H1 (cell line): ENCODE data around the gene CPNE4. TPM values are rescaled to one million over a fixed set of nuclear protein-coding genes. Genes with fewer than 3 reads are reported as not detected.

ENCODE experiments used
- CTCF ChIA-PET: fragments of 300-600 bp; sonication (Branson Sonifier 250); formaldehyde crosslinking; loops from one replicate; lab custom pipeline; 2021; ENCODE audit not compliant: partially characterized antibody; lab: Charles Lee
- POLR2A ChIA-PET: fragments of 300-600 bp; sonication (Branson Sonifier 250); formaldehyde crosslinking; loops from one replicate; lab custom pipeline; 2021; ENCODE audit warnings: inconsistent platforms; ENCODE audit not compliant: partially characterized antibody; lab: Charles Lee
- DNase-seq, 2 experiments: peaks; one replicate each; pipeline versions ENCODE4 v3.0.0 to v3.0.0-alpha.2; 2010 to 2022; ENCODE audit warnings: low spot score in 2 of 2, low read depth in 1 of 2, mixed read lengths in 1 of 2
- FAIRE-seq: peaks from 2 replicates; lab custom pipeline; 2011; peaks lifted over from hg19 to GRCh38; lab: Jason Lieb, UNC
- H2AFZ ChIP-seq: 2 replicates; pipeline ENCODE4 v1.8.1; 2012; ENCODE audit warnings: low read length, inconsistent platforms
- H2AK5ac ChIP-seq: 2 replicates; pipeline ENCODE4 v1.6.1; 2013; ENCODE audit warnings: low read depth, low read length
- H2BK120ac ChIP-seq: replicated peaks from 2 replicates; pipeline ENCODE3; 2013; ENCODE audit warnings: low read depth, low read length, inconsistent platforms
- H2BK12ac ChIP-seq: 2 replicates; pipeline ENCODE4 v1.6.1; 2013; ENCODE audit warnings: low read depth, low read length
- H2BK15ac ChIP-seq: 2 replicates; pipeline ENCODE4 v1.6.1; 2013; ENCODE audit warnings: low read length
- H2BK20ac ChIP-seq: 2 replicates; pipeline ENCODE4 v1.6.1; 2013; ENCODE audit warnings: low read length
- H2BK5ac ChIP-seq: 2 replicates; pipeline ENCODE4 v1.6.1; 2013; ENCODE audit warnings: low read depth, low read length
- H3K14ac ChIP-seq: 2 replicates; pipeline ENCODE4 v1.6.1; 2013; ENCODE audit warnings: inconsistent platforms; ENCODE audit not compliant: insufficient read length
- H3K18ac ChIP-seq: 2 replicates; pipeline ENCODE4 v1.6.1; 2013; ENCODE audit warnings: low read length; ENCODE audit errors: extremely low read depth
- H3K23ac ChIP-seq: 2 replicates; pipeline ENCODE4 v1.6.1; 2013; ENCODE audit warnings: inconsistent platforms; ENCODE audit not compliant: insufficient read length
- H3K23me2 ChIP-seq: 2 replicates; pipeline ENCODE4 v1.6.1; 2013; ENCODE audit warnings: low read depth, low read length
- H3K27ac ChIP-seq: 2 replicates; pipeline ENCODE4 v1.6.1; 2011; ENCODE audit warnings: low read depth, low read length, inconsistent platforms
- H3K27me3 ChIP-seq, 4 experiments: replicated peaks in 1 of 4; 1 replicate in 1 of 4; 2 replicates in 3 of 4; pipeline versions ENCODE4 v1.6.1 to v1.8.1; 2011 to 2013; ENCODE audit warnings: low read length in 3 of 4, mild to moderate bottlenecking in 3 of 4, inconsistent platforms in 2 of 4, mixed read lengths in 2 of 4, moderate library complexity in 1 of 4; ENCODE audit not compliant: control insufficient read depth in 3 of 4, insufficient read depth in 3 of 4; ENCODE audit errors: extremely low read depth in 1 of 4
- H3K36me3 ChIP-seq, 4 experiments: 2 replicates each; pipeline versions ENCODE4 v1.6.1 to v1.8.1; 2011 to 2013; ENCODE audit warnings: mild to moderate bottlenecking in 4 of 4, low read length in 3 of 4, moderate library complexity in 2 of 4, control low read depth in 1 of 4, inconsistent platforms in 1 of 4; ENCODE audit not compliant: insufficient read depth in 4 of 4, control insufficient read depth in 2 of 4
- H3K4ac ChIP-seq: replicated peaks from 2 replicates; pipeline ENCODE3; 2013; ENCODE audit warnings: low read length, low read depth, mixed read lengths, inconsistent platforms; ENCODE audit not compliant: insufficient read length
- H3K4me1 ChIP-seq, 4 experiments: replicated peaks in 1 of 4; 1 replicate in 1 of 4; 2 replicates in 3 of 4; pipeline versions ENCODE4 v1.6.1 to v1.8.1; 2011 to 2013; ENCODE audit warnings: low read length in 3 of 4, inconsistent platforms in 2 of 4, mixed read lengths in 1 of 4; ENCODE audit not compliant: insufficient read depth in 4 of 4, control insufficient read depth in 3 of 4
- H3K4me2 ChIP-seq, 2 experiments: 2 replicates each; pipeline versions ENCODE4 v1.6.1 to v1.8.1; 2011 to 2013; ENCODE audit warnings: low read depth in 2 of 2, low read length in 2 of 2, control low read depth in 1 of 2, inconsistent platforms in 1 of 2, mild to moderate bottlenecking in 1 of 2; ENCODE audit not compliant: insufficient read depth in 1 of 2
- H3K4me3 ChIP-seq, 4 experiments: fragments of 200-600, 300-600 bp in 1 of 4; sonication (generic), shearing (Covaris generic), sonication (Bioruptor Twin) in 1 of 4; 2 replicates each; pipeline versions ENCODE4 v1.5.1 to v1.8.1; 2011 to 2016; ENCODE audit warnings: low read length in 4 of 4, low read depth in 3 of 4, control low read depth in 2 of 4, inconsistent platforms in 2 of 4, mild to moderate bottlenecking in 2 of 4, mixed read lengths in 1 of 4, moderate library complexity in 1 of 4; ENCODE audit not compliant: insufficient read depth in 2 of 4; ENCODE audit errors: extremely low read depth in 1 of 4
- H3K56ac ChIP-seq: replicated peaks from 2 replicates; pipeline ENCODE3; 2013; ENCODE audit warnings: low read depth, mild to moderate bottlenecking, mixed read lengths, low read length, inconsistent platforms; ENCODE audit not compliant: insufficient read length
- H3K79me1 ChIP-seq: 2 replicates; pipeline ENCODE4 v1.6.1; 2013; ENCODE audit warnings: low read depth, low read length, control low read depth
- H3K79me2 ChIP-seq, 2 experiments: 2 replicates each; pipeline versions ENCODE4 v1.6.1 to v1.8.1; 2012 to 2013; ENCODE audit warnings: low read length in 2 of 2, mild to moderate bottlenecking in 2 of 2, inconsistent platforms in 1 of 2; ENCODE audit not compliant: insufficient read depth in 2 of 2, control insufficient read depth in 1 of 2
- H3K9ac ChIP-seq, 4 experiments: replicated peaks in 1 of 4; 1 replicate in 1 of 4; 2 replicates in 3 of 4; pipeline versions ENCODE4 v1.6.1 to v1.8.1; 2011 to 2013; ENCODE audit warnings: low read depth in 3 of 4, low read length in 3 of 4, control low read depth in 2 of 4, mild to moderate bottlenecking in 2 of 4, moderate library complexity in 2 of 4, inconsistent platforms in 1 of 4; ENCODE audit errors: extremely low read depth in 1 of 4
- H3K9me3 ChIP-seq, 2 experiments: 2 replicates each; pipeline versions ENCODE4 v1.6.1 to v1.8.1; 2012 to 2013; ENCODE audit warnings: mild to moderate bottlenecking in 2 of 2, moderate library complexity in 2 of 2, control low read depth in 1 of 2, inconsistent platforms in 1 of 2, low read depth in 1 of 2, low read length in 1 of 2, mixed read lengths in 1 of 2; ENCODE audit not compliant: insufficient read depth in 2 of 2
- H4K20me1 ChIP-seq, 2 experiments: replicated peaks in 1 of 2; 2 replicates each; pipeline versions ENCODE3 to v1.8.1; 2011 to 2013; ENCODE audit warnings: inconsistent platforms in 2 of 2, low read length in 2 of 2, mild to moderate bottlenecking in 1 of 2; ENCODE audit not compliant: insufficient read depth in 2 of 2, control insufficient read depth in 1 of 2
- H4K5ac ChIP-seq: 2 replicates; pipeline ENCODE4 v1.6.1; 2013; ENCODE audit warnings: low read length, low read depth, mixed read lengths, inconsistent platforms; ENCODE audit not compliant: insufficient read length
- H4K8ac ChIP-seq: 2 replicates; pipeline ENCODE4 v1.8.0; 2013; ENCODE audit warnings: mild to moderate bottlenecking, moderate library complexity, low read length, inconsistent platforms; ENCODE audit not compliant: insufficient read depth; ENCODE audit errors: extremely low read depth
- H4K91ac ChIP-seq: replicated peaks from 2 replicates; pipeline ENCODE3; 2013; ENCODE audit warnings: low read length, mixed read lengths, inconsistent platforms; ENCODE audit not compliant: insufficient read length
- BACH1 ChIP-seq: IDR thresholded peaks from 2 replicates; pipeline ENCODE4 v1.6.1; 2012; ENCODE audit warnings: low read length, improper control_type of control experiment
- HDAC2 ChIP-seq, 2 experiments: fragments of 300-600 bp in 1 of 2; sonication (generic) in 1 of 2; IDR thresholded peaks; 2 replicates each; pipeline ENCODE4 v1.6.1; 2011 to 2012; ENCODE audit warnings: low read depth in 2 of 2, low read length in 2 of 2, mild to moderate bottlenecking in 2 of 2, moderate library complexity in 2 of 2, borderline replicate concordance in 1 of 2, inconsistent platforms in 1 of 2
- WGBS, 2 experiments: shearing (Covaris generic) in 1 of 2; methylation state at CpG; one replicate each; pipeline versions ENCODE4 v1.1.6 to v1.1.7; 2013 to 2015; ENCODE audit warnings: low lambda C conversion rate in 2 of 2, mixed read lengths in 2 of 2, inconsistent platforms in 1 of 2, low coverage in 1 of 2, missing lambda C conversion rate in 1 of 2; ENCODE audit not compliant: insufficient replicate concordance in 2 of 2, insufficient coverage in 1 of 2, insufficient read length in 1 of 2; ENCODE audit errors: extremely low coverage in 1 of 2, missing lambda C conversion rate in 1 of 2; 5-methylcytosine and 5-hydroxymethylcytosine counted together
- polyA plus RNA-seq, 7 experiments: library from polyadenylated mRNA; depleted of rRNA in 3 of 7; stranded (reverse) in 5 of 7; unstranded in 2 of 7; fragments of >200 nt in 5 of 7; fragments of 200-250 nt in 2 of 7; gene quantifications; 1 replicate in 5 of 7; 2 replicates in 1 of 7; 4 replicates in 1 of 7; pipeline versions ENCODE4 v1.2.1 to v1.2.3, GENCODE V29; 2011 to 2013; ENCODE audit warnings: missing spikeins in 2 of 7, mixed read lengths in 2 of 7
- total RNA-seq: library from RNA; stranded (reverse); fragmentation: NEBNext Ultra II Directional; extraction: Animal tissue kit (Norgen Biotek cat#: 25700); gene quantifications from 2 replicates; pipeline ENCODE4 v1.2.1, GENCODE V29; 2021

The CPNE4 gene
- total and polyA plus RNA-seq, 2 of the 8 experiments (the other 6 are each of a cell fraction or from before 2014, with no cell fraction given), result 0.82 to 3.8 TPM

GRCh38 chr3:132008837-132009236 is 26.0 kb downstream of the CPNE4 start:
- CTCF ChIA-PET, result interaction anchor here (0.6 to 7.7 kb wide), 15 partner anchors 10 to 524 kb away, joined by 3 to 83 read pairs (median 4); no protein-coding TSS in a partner anchor
- Histone ChIP-seq H2AFZ (no peak overlapping the region), H3K9ac (no peak overlapping the region), H3K4ac (no peak overlapping the region), H3K4me1 (peaks cover 0 to 2% (median 0%) of the 10 kb centered on the region in 4 experiments; a peak in 2 of 7 replicates), H2AK5ac (no peak overlapping the region), H3K36me3 (no peaks in the 10 kb centered on the region), H3K27me3 (no peaks in the 10 kb centered on the region), H2BK12ac (no peak overlapping the region), H3K56ac (no peak overlapping the region), H2BK20ac (no peak overlapping the region), H3K79me2 (no peaks in the 10 kb centered on the region), H2BK15ac (no peak overlapping the region), H4K91ac (no peak overlapping the region), H3K4me2 (no peak overlapping the region), H4K20me1 (no peaks in the 10 kb centered on the region), H3K14ac (no peak overlapping the region), H3K18ac (no peak overlapping the region), H4K5ac (no peak overlapping the region), H3K23ac (no peak overlapping the region), H3K79me1 (no peaks in the 10 kb centered on the region), H4K8ac (no peak overlapping the region), H3K27ac (no peak overlapping the region), H3K4me3 (no peak overlapping the region), H3K23me2 (no peaks in the 10 kb centered on the region; the same call in 1 of the 2 replicates), H2BK5ac (no peak overlapping the region), H2BK120ac (no peak overlapping the region), H3K9me3 (no peaks in the 10 kb centered on the region)
- WGBS, 2 experiments, result 50% methylated on average over 2 of the region's 2 CpGs; no CpG with 5 or more reads in 1 of the 2 experiments
- POLR2A ChIA-PET, result no interaction called here
- no peak for TF ChIP-seq BACH1
- TF ChIP-seq HDAC2 (IDR thresholded peaks at IDR 0.05; ENCODE audit: borderline replicate concordance in 1 of 2, low read depth in 2 of 2, low read length in 2 of 2), result no peak
- FAIRE-seq (no peak), DNase-seq (no peak)
